HEK293 (cell line): Measurements from ENCODE around the gene PPP1R1A.

Experiments used
- ELK4 ChIP-seq: IDR thresholded peaks from 2 replicates; pipeline ENCODE4 v1.6.1; 2011; ENCODE audit warnings: mild to moderate bottlenecking, low read depth, low read length, borderline replicate concordance
- GLIS2 ChIP-seq: fragments of 450-650 bp; formaldehyde crosslinking; IDR thresholded peaks from 2 replicates; pipeline ENCODE4 v1.5.1; 2016; ENCODE audit warnings: missing biosample characterization, missing genetic modification characterization
- KLF17 ChIP-seq: fragments of 450-650 bp; formaldehyde crosslinking; IDR thresholded peaks from 2 replicates; pipeline ENCODE4 v1.5.1; 2016; ENCODE audit warnings: missing biosample characterization, missing genetic modification characterization
- KLF8 ChIP-seq: fragments of 450-650 bp; formaldehyde crosslinking; IDR thresholded peaks from 2 replicates; pipeline ENCODE4 v1.5.1; 2016; ENCODE audit warnings: missing biosample characterization, missing genetic modification characterization
- OVOL3 ChIP-seq: fragments of 450-650 bp; formaldehyde crosslinking; IDR thresholded peaks from 2 replicates; pipeline ENCODE4 v1.5.1; 2016; ENCODE audit warnings: missing biosample characterization, missing genetic modification characterization
- PRDM1 ChIP-seq: fragments of 450-650 bp; formaldehyde crosslinking; IDR thresholded peaks from 2 replicates; pipeline ENCODE4; 2016; ENCODE audit warnings: missing biosample characterization, missing genetic modification characterization
- SCRT2 ChIP-seq: fragments of 450-650 bp; formaldehyde crosslinking; IDR thresholded peaks from 2 replicates; pipeline ENCODE4 v1.5.1; 2016; ENCODE audit warnings: missing biosample characterization, missing genetic modification characterization
- TRIM28 ChIP-seq: IDR thresholded peaks from 2 replicates; pipeline ENCODE4 v1.6.1; 2011; ENCODE audit warnings: low read length, control low read depth, borderline replicate concordance
- TSHZ1 ChIP-seq: fragments of 450-650 bp; formaldehyde crosslinking; IDR thresholded peaks from 2 replicates; pipeline ENCODE4 v1.5.1; 2016; ENCODE audit warnings: missing biosample characterization, missing genetic modification characterization, borderline replicate concordance
- YY1 ChIP-seq: fragments of 450-650 bp; formaldehyde crosslinking; IDR thresholded peaks from 2 replicates; pipeline ENCODE4 v1.5.1; 2018; ENCODE audit warnings: missing biosample characterization, missing genetic modification characterization
- ZBTB17 ChIP-seq: fragments of 450-650 bp; formaldehyde crosslinking; IDR thresholded peaks from 2 replicates; pipeline ENCODE4 v1.5.1; 2016; ENCODE audit warnings: missing biosample characterization, missing genetic modification characterization
- ZBTB21 ChIP-seq: fragments of 450-650 bp; formaldehyde crosslinking; IDR thresholded peaks from 2 replicates; pipeline ENCODE4 v1.5.1; 2017; ENCODE audit warnings: missing biosample characterization, missing genetic modification characterization
- ZEB2 ChIP-seq: fragments of 450-650 bp; formaldehyde crosslinking; IDR thresholded peaks from 2 replicates; pipeline ENCODE4 v1.5.1; 2016; ENCODE audit warnings: missing biosample characterization, missing genetic modification characterization
- ZFP41 ChIP-seq: fragments of 450-650 bp; formaldehyde crosslinking; IDR thresholded peaks from 2 replicates; pipeline ENCODE4 v1.5.1; 2016; ENCODE audit warnings: missing biosample characterization, missing genetic modification characterization, borderline replicate concordance
- ZNF133 ChIP-seq: fragments of 450-650 bp; formaldehyde crosslinking; IDR thresholded peaks from 2 replicates; pipeline ENCODE4 v1.5.1; 2016; ENCODE audit warnings: missing biosample characterization, missing genetic modification characterization
- ZNF138 ChIP-seq: fragments of 450-650 bp; formaldehyde crosslinking; IDR thresholded peaks from 2 replicates; pipeline ENCODE4 v1.5.1; 2016; ENCODE audit warnings: missing biosample characterization, missing genetic modification characterization, borderline replicate concordance
- ZNF148 ChIP-seq: fragments of 450-650 bp; formaldehyde crosslinking; IDR thresholded peaks from 2 replicates; pipeline ENCODE4 v1.5.0; 2017; ENCODE audit warnings: missing biosample characterization, missing genetic modification characterization, borderline replicate concordance
- ZNF16 ChIP-seq: fragments of 450-650 bp; formaldehyde crosslinking; IDR thresholded peaks from 2 replicates; pipeline ENCODE4 v1.5.1; 2016; ENCODE audit warnings: low read depth, missing biosample characterization, missing genetic modification characterization
- ZNF175 ChIP-seq: fragments of 450-650 bp; formaldehyde crosslinking; IDR thresholded peaks from 2 replicates; pipeline ENCODE4 v1.5.1; 2016; ENCODE audit warnings: missing biosample characterization, missing genetic modification characterization
- ZNF184 ChIP-seq: fragments of 450-650 bp; IDR thresholded peaks from 2 replicates; pipeline ENCODE4 v1.5.1; 2018; ENCODE audit warnings: missing biosample characterization, mild to moderate bottlenecking, missing genetic modification characterization
- ZNF2 ChIP-seq: fragments of 450-650 bp; formaldehyde crosslinking; IDR thresholded peaks from 2 replicates; pipeline ENCODE4 v1.5.1; 2016; ENCODE audit warnings: missing biosample characterization, missing genetic modification characterization
- ZNF23 ChIP-seq: fragments of 450-650 bp; formaldehyde crosslinking; IDR thresholded peaks from 2 replicates; pipeline ENCODE4 v1.5.1; 2016; ENCODE audit warnings: missing biosample characterization, missing genetic modification characterization, borderline replicate concordance
- ZNF239 ChIP-seq: fragments of 450-650 bp; formaldehyde crosslinking; IDR thresholded peaks from 2 replicates; pipeline ENCODE4 v1.5.1; 2016; ENCODE audit warnings: missing biosample characterization, missing genetic modification characterization
- ZNF350 ChIP-seq: fragments of 450-650 bp; formaldehyde crosslinking; IDR thresholded peaks from 2 replicates; pipeline ENCODE4 v1.5.0; 2017; ENCODE audit warnings: missing biosample characterization, mild to moderate bottlenecking, missing genetic modification characterization
- ZNF366 ChIP-seq: fragments of 450-650 bp; formaldehyde crosslinking; conservative IDR thresholded peaks from 2 replicates; pipeline ENCODE4 v1.5.1; 2016; ENCODE audit warnings: missing biosample characterization, missing genetic modification characterization
- ZNF571 ChIP-seq: fragments of 450-650 bp; formaldehyde crosslinking; IDR thresholded peaks from 2 replicates; pipeline ENCODE4 v1.5.0; 2017; ENCODE audit warnings: missing biosample characterization, missing genetic modification characterization
- ZNF596 ChIP-seq: fragments of 450-650 bp; IDR thresholded peaks from 2 replicates; pipeline ENCODE4 v1.5.0; 2018; ENCODE audit warnings: missing biosample characterization, mild to moderate bottlenecking, missing genetic modification characterization, moderate library complexity
- ZNF629 ChIP-seq: fragments of 450-650 bp; formaldehyde crosslinking; IDR thresholded peaks from 2 replicates; pipeline ENCODE4 v1.5.1; 2017; ENCODE audit warnings: missing biosample characterization, missing genetic modification characterization
- ZNF660 ChIP-seq: fragments of 450-650 bp; IDR thresholded peaks from 2 replicates; pipeline ENCODE4 v1.5.1; 2018; ENCODE audit warnings: missing biosample characterization, mild to moderate bottlenecking, missing genetic modification characterization
- ZNF692 ChIP-seq: fragments of 450-650 bp; formaldehyde crosslinking; IDR thresholded peaks from 2 replicates; pipeline ENCODE4 v1.5.1; 2016; ENCODE audit warnings: missing biosample characterization, missing genetic modification characterization
- ZSCAN18 ChIP-seq: fragments of 450-650 bp; formaldehyde crosslinking; IDR thresholded peaks from 2 replicates; pipeline ENCODE4 v1.5.1; 2016; ENCODE audit warnings: missing biosample characterization, missing genetic modification characterization

The PPP1R1A gene

GRCh38 chr12:54603173-54603814 is 14.8 kb upstream of the PPP1R1A start (continued):
- TF ChIP-seq ZBTB17 (tag by site-specific recombination) (peak; percentile 49; the same call in 1 of the 2 replicates), YY1 (tag by site-specific recombination) (no peak), OVOL3 (tag by site-specific recombination) (no peak), ZFP41 (tag by site-specific recombination) (no peak), ZEB2 (tag by site-specific recombination) (no peak), TRIM28 (no peak), ZNF175 (tag by site-specific recombination) (no peak), ZNF133 (no peak), PRDM1 (tag by site-specific recombination) (peak; percentile 89), ZNF2 (tag by site-specific recombination) (peak; percentile 97), ZNF629 (tag by site-specific recombination) (peak; percentile 70), ELK4 (no peak), ZBTB21 (tag by site-specific recombination) (no peak), ZNF366 (tag by site-specific recombination) (peak; percentile 80; the same call in 1 of the 2 replicates), ZNF660 (tag by site-specific recombination) (peak; percentile 55; the same call in 1 of the 2 replicates), ZNF148 (tag by site-specific recombination) (no peak), ZNF692 (tag by site-specific recombination) (0 out of 2 replicates have a peak, but pooled peaks have one; percentile 43), SCRT2 (tag by site-specific recombination) (no peak), ZNF138 (tag by site-specific recombination) (no peak), ZNF350 (tag by site-specific recombination) (no peak), ZNF596 (no peak), ZNF184 (no peak), ZNF23 (tag by site-specific recombination) (no peak), ZNF571 (tag by site-specific recombination) (no peak), GLIS2 (no peak), ZNF239 (tag by site-specific recombination) (no peak), ZNF16 (tag by site-specific recombination) (no peak), KLF17 (tag by site-specific recombination) (no peak), ZSCAN18 (tag by site-specific recombination) (no peak), KLF8 (tag by site-specific recombination) (peak; percentile 32; the same call in 1 of the 2 replicates), TSHZ1 (tag by site-specific recombination) (no peak)
